Tibial nerve (tissue), 4 donors: ENCODE results near the gene CACNA1B. TPM values are rescaled to one million over a fixed set of nuclear protein-coding genes. Genes with fewer than 3 reads are reported as not detected.
"Not testable (repeated sequence)": the region's sequence is repeated elsewhere in the genome, so short reads cannot be mapped to it uniquely, and the experiment has no call there.

Experiments used
- DNase-seq, 2 donors: peaks; one replicate each; pipeline ENCODE4 v3.0.0-alpha.2; 2019; ENCODE audit warnings: low spot score in 2 of 2
- H3K27ac ChIP-seq, 4 donors: fragments of 200-600 bp; sonication (generic) in 3 of 4; one replicate each; pipeline ENCODE4 v1.5.1; 2017 to 2019; ENCODE audit warnings: mild to moderate bottlenecking in 1 of 4
- H3K27me3 ChIP-seq, 2 donors: fragments of 200-600 bp; sonication (generic) in 1 of 2; one replicate each; pipeline versions ENCODE4 v1.5.1 to v1.6.0; 2017 to 2019
- H3K36me3 ChIP-seq, 3 donors: fragments of 200-600 bp; sonication (generic); one replicate each; pipeline ENCODE4 v1.5.1; 2018 to 2019
- H3K4me1 ChIP-seq, 4 donors: fragments of 200-600 bp; sonication (generic) in 3 of 4; one replicate each; pipeline ENCODE4 v1.5.1; 2017 to 2019
- H3K4me3 ChIP-seq, 4 donors: fragments of 200-600 bp; sonication (generic) in 3 of 4; one replicate each; pipeline ENCODE4 v1.5.1; 2017 to 2019; ENCODE audit warnings: mild to moderate bottlenecking in 1 of 4, moderate library complexity in 1 of 4
- H3K9me3 ChIP-seq, 4 donors: fragments of 200-600 bp; sonication (generic) in 3 of 4; one replicate each; pipeline ENCODE4 v1.5.1; 2017 to 2019
- WGBS, 2 donors: methylation state at CpG; one replicate each; pipeline ENCODE4 v1.1.5; 2018; 5-methylcytosine and 5-hydroxymethylcytosine counted together
- small RNA-seq: library from RNA; depleted of rRNA; stranded (forward); fragments of <200 nt; gene quantifications from one replicate; pipeline ENCODE3, GENCODE V24; 2016
- total RNA-seq, 4 donors: library from RNA; depleted of rRNA; stranded (reverse); fragments of >200 nt; gene quantifications; one replicate each; pipeline ENCODE4 v1.1.0, GENCODE V29; 2016
- TF ChIP-seq, protein P1 (sequence below), 5 experiments: fragments of 200-600 bp in 3 of 5; fragments of 450-650 bp in 2 of 5; sonication (generic) in 3 of 5; IDR thresholded peaks; one replicate each; pipeline ENCODE4 v1.5.1; 2016 to 2019; ENCODE audit warnings: antibody characterized with exemption in 5 of 5, mild to moderate bottlenecking in 3 of 5, moderate library complexity in 2 of 5

CACNA1B gene
- total RNA-seq, 4 donors from 2014 or later = under 0.01 TPM; not detected in 2

DNA sequence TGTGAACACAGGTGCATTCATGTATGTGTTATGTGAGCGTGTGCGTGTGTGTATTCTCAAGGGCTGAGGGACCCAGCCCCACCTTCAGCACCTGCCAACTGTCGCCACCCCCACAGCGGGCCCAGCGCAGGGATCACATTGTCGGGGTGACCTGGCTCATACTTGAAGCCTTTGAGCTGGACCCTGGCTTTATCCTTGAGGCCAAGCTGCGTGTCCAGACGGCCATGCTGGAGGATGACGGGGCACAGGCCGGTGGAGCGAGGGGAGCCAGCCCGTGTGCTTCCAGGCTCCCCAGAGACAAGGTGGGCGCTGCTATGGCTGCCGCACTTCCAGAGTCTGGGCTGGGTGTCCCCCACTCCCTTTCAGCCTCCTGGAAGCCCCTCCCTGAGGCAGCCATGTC, 261.5 kb downstream of the CACNA1B start:
- H3K9me3 ChIP-seq, H3K27me3 ChIP-seq, H3K4me3 ChIP-seq, H3K4me1 ChIP-seq, DNase-seq, H3K27ac ChIP-seq, H3K36me3 ChIP-seq: not testable (repeated sequence)
- 87 to 89% methylated on average over 12 to 13 of the region's 14 CpGs for WGBS, 2 donors

DNA sequence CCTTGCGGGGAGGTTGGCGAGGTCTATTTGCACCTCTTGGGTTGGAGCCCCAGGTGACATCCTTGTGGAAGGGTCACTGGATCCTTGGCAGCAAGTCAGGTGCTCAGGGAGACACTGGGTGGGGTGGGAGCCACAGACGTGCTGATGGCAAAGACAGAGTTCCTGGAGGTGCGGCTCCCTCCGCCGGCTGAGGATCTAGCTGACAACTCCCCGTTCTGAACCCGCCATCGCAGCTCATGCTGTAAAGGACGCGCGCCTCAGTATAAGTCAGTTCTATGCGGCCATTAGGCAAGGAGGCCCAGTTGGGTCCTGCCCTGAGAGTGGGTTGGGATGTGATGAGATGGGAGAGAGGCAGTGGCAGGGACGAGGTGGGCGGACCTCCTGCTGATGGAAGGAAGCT, 263.4 kb downstream of the CACNA1B start:
- not testable (repeated sequence) for H3K27me3 ChIP-seq, DNase-seq, H3K36me3 ChIP-seq, H3K4me1 ChIP-seq, H3K4me3 ChIP-seq, H3K27ac ChIP-seq, H3K9me3 ChIP-seq
- WGBS, 2 donors = 83 to 93% methylated on average over 12 to 14 of the region's 15 CpGs

DNA sequence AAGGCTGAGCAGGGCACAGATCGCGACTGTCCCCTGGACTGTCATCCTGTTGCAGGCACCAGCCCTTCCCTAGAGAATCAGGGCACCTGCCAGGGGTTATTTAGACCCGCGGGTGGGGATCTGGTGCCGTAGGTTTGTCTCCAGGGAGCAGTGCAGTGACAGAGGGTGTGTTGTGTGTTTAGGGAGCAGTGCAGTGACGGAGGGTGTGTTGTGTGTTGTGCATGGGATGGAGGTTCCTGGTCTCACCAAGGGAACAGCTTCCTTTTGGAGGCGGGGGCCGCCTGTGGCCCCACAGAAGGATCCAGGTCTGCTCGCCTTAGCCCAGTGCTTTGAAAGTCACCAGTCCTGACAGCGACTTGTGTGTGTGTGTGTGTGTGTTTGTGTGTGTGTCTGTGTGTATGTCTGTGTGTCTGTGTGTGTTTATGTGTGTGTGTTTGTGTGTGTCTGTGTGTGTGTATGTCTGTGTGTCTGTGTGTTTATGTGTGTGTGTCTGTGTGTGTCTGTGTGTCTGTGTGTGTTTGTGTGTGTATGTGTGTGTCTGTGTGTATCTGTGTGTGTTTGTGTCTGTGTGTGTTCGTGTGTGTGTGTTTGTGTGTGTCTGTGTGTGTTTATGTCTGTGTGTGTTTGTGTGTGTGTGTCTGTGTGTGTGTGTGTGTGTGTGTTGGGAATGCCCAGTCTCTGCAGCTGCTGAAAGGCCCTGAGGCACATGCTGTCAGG, 265.1 kb downstream of the CACNA1B start:
- H3K9me3 ChIP-seq = not testable (repeated sequence)
- 70 to 84% methylated on average over 7 to 11 of the region's 11 CpGs for WGBS, 2 donors

DNA sequence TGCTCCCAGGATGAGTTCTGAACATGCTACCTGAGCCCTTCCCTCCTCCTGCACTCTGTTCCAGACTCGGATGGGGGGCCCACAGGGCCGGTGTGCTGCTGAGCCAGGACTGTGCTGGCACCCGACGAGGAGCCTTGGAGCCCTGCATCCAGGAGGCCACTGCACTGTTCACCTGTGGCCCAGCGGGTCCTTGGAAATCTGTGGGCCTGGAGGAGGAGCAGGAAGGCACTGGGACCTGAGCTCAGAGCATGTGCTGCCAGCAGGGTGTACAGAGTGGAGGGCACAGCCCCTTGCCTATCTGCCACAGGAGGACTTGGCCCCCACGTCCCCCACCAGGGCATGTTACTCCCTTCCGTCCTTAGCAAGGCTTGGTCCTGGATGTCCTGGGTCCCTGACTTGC, 265.9 kb downstream of the CACNA1B start:
- not testable (repeated sequence) for H3K9me3 ChIP-seq, H3K4me3 ChIP-seq, H3K27me3 ChIP-seq, H3K4me1 ChIP-seq, H3K36me3 ChIP-seq, DNase-seq, H3K27ac ChIP-seq
- WGBS, 2 donors = 78 to 83% methylated on average over 2 to 7 of the region's 7 CpGs

More for the DNA sequence above, 265.1 kb downstream of the CACNA1B start:
- H3K36me3 ChIP-seq, H3K27ac ChIP-seq, H3K27me3 ChIP-seq, H3K4me1 ChIP-seq, DNase-seq, H3K4me3 ChIP-seq: not testable (repeated sequence)

DNA sequence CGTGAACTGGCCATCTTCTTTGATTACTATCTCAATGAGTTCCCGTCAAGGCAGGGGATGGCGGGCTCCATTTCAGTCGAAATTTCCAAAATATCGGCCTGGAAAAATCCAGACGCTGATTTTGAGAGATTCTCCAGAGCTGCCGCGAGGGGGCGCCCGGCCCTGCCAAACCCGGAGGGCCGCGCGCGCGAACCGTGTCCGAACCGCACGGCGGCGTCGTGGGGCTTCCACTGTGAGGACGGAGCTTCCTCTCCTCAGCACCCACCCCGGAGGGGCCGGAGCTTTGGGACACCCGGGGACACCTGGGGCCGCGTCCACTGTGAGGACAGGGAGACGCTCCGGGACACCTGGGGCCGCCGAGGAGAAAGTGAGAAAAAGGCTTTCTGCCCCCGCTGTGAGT, 270.0 kb downstream of the CACNA1B start:
- DNase-seq, H3K27me3 ChIP-seq, H3K4me1 ChIP-seq, H3K36me3 ChIP-seq, H3K4me3 ChIP-seq, H3K9me3 ChIP-seq, H3K27ac ChIP-seq: not testable (repeated sequence)
- 41 to 69% methylated on average over 9 to 25 of the region's 34 CpGs for WGBS, 2 donors
- TF ChIP-seq, protein P1, sequence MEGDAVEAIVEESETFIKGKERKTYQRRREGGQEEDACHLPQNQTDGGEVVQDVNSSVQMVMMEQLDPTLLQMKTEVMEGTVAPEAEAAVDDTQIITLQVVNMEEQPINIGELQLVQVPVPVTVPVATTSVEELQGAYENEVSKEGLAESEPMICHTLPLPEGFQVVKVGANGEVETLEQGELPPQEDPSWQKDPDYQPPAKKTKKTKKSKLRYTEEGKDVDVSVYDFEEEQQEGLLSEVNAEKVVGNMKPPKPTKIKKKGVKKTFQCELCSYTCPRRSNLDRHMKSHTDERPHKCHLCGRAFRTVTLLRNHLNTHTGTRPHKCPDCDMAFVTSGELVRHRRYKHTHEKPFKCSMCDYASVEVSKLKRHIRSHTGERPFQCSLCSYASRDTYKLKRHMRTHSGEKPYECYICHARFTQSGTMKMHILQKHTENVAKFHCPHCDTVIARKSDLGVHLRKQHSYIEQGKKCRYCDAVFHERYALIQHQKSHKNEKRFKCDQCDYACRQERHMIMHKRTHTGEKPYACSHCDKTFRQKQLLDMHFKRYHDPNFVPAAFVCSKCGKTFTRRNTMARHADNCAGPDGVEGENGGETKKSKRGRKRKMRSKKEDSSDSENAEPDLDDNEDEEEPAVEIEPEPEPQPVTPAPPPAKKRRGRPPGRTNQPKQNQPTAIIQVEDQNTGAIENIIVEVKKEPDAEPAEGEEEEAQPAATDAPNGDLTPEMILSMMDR (IDR thresholded peaks at IDR 0.05) = peak in 1 of 5 experiments; percentile 27

DNA sequence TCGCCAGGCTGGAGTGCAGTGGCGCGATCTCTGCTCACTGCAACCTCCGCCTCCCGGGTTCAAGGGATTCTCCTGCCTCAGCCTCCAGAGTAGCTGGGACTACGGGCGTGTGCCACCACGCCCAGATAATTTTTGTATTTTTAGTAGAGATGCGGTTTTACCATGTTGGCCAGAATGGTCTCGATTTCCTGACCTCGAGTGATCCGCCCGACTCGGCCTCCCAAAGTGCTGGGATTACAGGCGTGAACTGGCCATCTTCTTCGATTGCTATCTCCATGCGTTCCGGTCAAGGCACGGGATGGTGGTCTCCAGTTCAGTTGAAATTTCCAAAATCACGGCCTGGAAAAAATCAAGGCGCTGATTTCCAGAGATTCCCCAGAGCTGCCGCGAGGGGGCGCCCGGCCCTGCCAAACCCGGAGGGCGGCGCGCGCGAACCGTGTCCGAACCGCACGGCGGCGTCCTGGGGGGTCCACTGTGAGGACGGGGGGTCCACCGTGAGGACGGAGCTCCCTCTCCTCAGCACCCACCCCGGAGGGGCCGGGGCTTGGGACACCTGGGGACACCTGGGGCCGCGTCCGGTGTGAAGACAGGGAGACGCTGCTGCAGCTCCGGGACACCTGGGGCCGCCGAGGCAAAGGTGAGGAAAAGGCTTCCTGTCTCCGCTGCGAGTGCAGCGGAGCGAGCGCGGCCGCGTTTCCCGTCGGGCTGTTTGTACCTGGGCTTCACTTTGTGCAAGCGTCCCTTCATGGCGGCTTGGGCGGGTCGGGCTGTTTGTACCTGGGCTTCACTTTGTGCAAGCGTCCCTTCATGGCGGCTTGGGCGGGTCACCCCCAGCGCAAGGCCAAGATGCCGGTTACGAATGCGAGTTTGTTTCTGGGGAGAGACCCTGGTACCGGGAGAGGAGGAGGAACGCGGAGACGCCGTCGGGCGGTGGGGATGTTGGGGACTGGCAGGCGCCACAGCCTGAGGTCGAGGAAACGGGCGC, 272.4 kb downstream of the CACNA1B start:
- DNase-seq, H3K27me3 ChIP-seq, H3K4me1 ChIP-seq, H3K36me3 ChIP-seq, H3K9me3 ChIP-seq, H3K27ac ChIP-seq: not testable (repeated sequence)
- TF ChIP-seq, protein P1 (IDR thresholded peaks at IDR 0.05) = peak; percentile 11 to 59 (median 49)
- peak overlapping the region in 2 of 4 donors; percentile 33 to 42 for H3K4me3 ChIP-seq
- 18 to 41% methylated on average over 40 to 79 of the region's 81 CpGs for WGBS, 2 donors

DNA sequence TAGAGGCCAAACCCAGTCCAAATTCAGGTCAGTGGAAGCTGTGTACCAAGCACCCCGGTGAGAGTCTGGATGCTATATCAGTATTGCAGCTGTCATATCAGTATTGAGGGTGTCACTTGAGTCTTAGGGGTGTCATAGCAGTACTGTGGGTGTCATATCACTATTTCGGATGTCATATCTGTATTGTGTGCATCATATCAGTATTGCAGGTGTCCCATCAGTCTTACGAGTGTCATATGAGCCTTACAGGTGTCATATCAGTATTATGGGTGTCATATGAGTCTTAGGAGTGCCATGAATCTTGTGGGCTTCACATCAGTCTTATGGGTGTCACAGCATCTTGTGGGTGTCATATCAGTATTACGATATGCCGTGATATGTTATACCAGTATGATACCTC, 278.2 kb downstream of the CACNA1B start:
- H3K36me3 ChIP-seq, H3K27ac ChIP-seq, H3K4me3 ChIP-seq, H3K9me3 ChIP-seq, DNase-seq, H3K27me3 ChIP-seq, H3K4me1 ChIP-seq: not testable (repeated sequence)
- WGBS, 2 donors = 86 to 89% methylated on average over 4 to 5 of the region's 5 CpGs

DNA sequence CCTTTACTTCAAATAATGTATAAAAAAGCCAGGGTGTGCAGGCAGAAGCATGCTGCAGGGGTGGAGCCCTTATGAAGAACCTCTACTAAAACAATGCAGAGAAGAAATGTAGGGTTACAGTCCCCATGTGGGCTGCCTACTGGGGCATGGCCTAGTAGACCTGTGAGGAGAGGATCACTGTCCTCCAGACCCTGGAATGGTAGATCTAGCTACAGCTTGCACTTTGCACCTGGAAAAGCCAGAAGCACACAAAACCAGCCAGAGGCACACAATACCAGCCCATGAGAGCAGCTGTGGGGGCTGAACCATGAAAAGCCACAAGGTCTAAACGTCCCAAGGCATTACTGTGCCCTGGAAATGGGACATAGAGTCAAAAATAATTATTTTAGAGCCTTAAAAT, 289.2 kb downstream of the CACNA1B start:
- H3K36me3 ChIP-seq, DNase-seq, H3K27me3 ChIP-seq, H3K9me3 ChIP-seq, H3K27ac ChIP-seq, H3K4me3 ChIP-seq, H3K4me1 ChIP-seq: not testable (repeated sequence)
- 3 to 5% methylated on average over 1 of the region's 1 CpG for WGBS, 2 donors

Small RNA genes lying within 50 kb of the gene (small RNA-seq; reads per million reads assigned to genes)
- not detected for gene AL591424.2
- gene MIR602 = not detected
